Central memory CD4-positive, alpha-beta T cell (primary cell): ENCODE data around the gene PTPN7.
"Not testable (repeated sequence)": the region's sequence is repeated elsewhere in the genome, so short reads cannot be mapped to it uniquely, and the experiment has no call there.

Experiments used
- DNase-seq: peaks from one replicate; pipeline ENCODE4 v3.0.0; 2022

PTPN7 gene

GRCh38 chr1:202150602-202151001 lies 9.8 kb downstream of the PTPN7 start:
- DNase-seq, result no peak

GRCh38 chr1:202150187-202150586 lies 10.2 kb downstream of the PTPN7 start:
- no peak for DNase-seq

- no peak for DNase-seq
Measured at GRCh38 chr1:202149566-202149965, 10.8 kb downstream of the PTPN7 start.

- no peak for DNase-seq
Measured at GRCh38 chr1:202148391-202148790, 12.0 kb downstream of the PTPN7 start.

GRCh38 chr1:202146993-202147392 lies 13.4 kb downstream of the PTPN7 start:
- DNase-seq, result no peak

GRCh38 chr1:202146279-202146678 lies 14.1 kb downstream of the PTPN7 start:
- DNase-seq, result no peak

- not testable (repeated sequence) for DNase-seq
Measured at GRCh38 chr1:202145744-202146140, 14.7 kb downstream of the PTPN7 start.

- DNase-seq, result no peak
Measured at GRCh38 chr1:202145068-202145743, 15.2 kb downstream of the PTPN7 start.

GRCh38 chr1:202144402-202145067 lies 15.9 kb downstream of the PTPN7 start, which contains the start of gene ARL8A:
Gene ARL8A (minus strand): TSS chr1:202144737. CDS start chr1:202144572, 165 bp downstream.
- peak; percentile 61 for DNase-seq

- DNase-seq, result no peak
Measured at GRCh38 chr1:202143768-202144401, 16.5 kb downstream of the PTPN7 start.

GRCh38 chr1:202143011-202143767 lies 17.2 kb downstream of the PTPN7 start:
- DNase-seq, result no peak

- not testable (repeated sequence) for DNase-seq
Measured at GRCh38 chr1:202141468-202141867, 18.9 kb downstream of the PTPN7 start.

GRCh38 chr1:202140833-202141232 lies 19.6 kb downstream of the PTPN7 start:
- DNase-seq, result no peak

GRCh38 chr1:202135221-202135721 lies 25.1 kb downstream of the PTPN7 start:
- peak; percentile 45 for DNase-seq

GRCh38 chr1:202134645-202135172 lies 25.7 kb downstream of the PTPN7 start:
- DNase-seq, result no peak

GRCh38 chr1:202133989-202134388 lies 26.4 kb downstream of the PTPN7 start:
- no peak for DNase-seq

- no peak for DNase-seq
Measured at GRCh38 chr1:202133496-202133895, 26.9 kb downstream of the PTPN7 start.

- DNase-seq, result no peak
Measured at GRCh38 chr1:202133001-202133400, 27.4 kb downstream of the PTPN7 start.

GRCh38 chr1:202131956-202132821 lies 28.2 kb downstream of the PTPN7 start:
- DNase-seq, result no peak

- DNase-seq, result no peak
Measured at GRCh38 chr1:202130816-202131522, 29.4 kb downstream of the PTPN7 start.

- no peak for DNase-seq
Measured at GRCh38 chr1:202130297-202130721, 30.1 kb downstream of the PTPN7 start.
